CD14-positive monocyte (primary cell): ENCODE measurements around the gene WFDC1. TPM values are rescaled to one million over a fixed set of nuclear protein-coding genes. Genes with fewer than 3 reads are reported as not detected.

Source experiments
- DNase-seq, 3 donors: peaks; one replicate each; pipeline ENCODE4 v3.0.0-alpha.2; 2011 to 2022
- H2AFZ ChIP-seq: 2 replicates; pipeline ENCODE4 v1.6.0; 2012; ENCODE audit warnings: mild to moderate bottlenecking, low read depth, low read length, inconsistent platforms; ENCODE audit not compliant: insufficient read depth, poor library complexity, severe bottlenecking
- H3K27ac ChIP-seq, 2 donors: 1 replicate in 1 of 2; 2 replicates in 1 of 2; pipeline ENCODE4 v1.5.1; 2012 to 2013; ENCODE audit warnings: low read length in 2 of 2, control low read depth in 1 of 2, inconsistent platforms in 1 of 2, low read depth in 1 of 2, mild to moderate bottlenecking in 1 of 2
- H3K27me3 ChIP-seq, 2 donors: one replicate each; pipeline versions ENCODE4 v1.6.0 to v1.6.1; 2011 to 2013; ENCODE audit warnings: low read length in 2 of 2; ENCODE audit not compliant: control insufficient read depth in 2 of 2, insufficient read depth in 2 of 2
- H3K36me3 ChIP-seq, 2 donors: replicated peaks in 1 of 2; 1 replicate in 1 of 2; 2 replicates in 1 of 2; pipeline versions ENCODE4 v1.5.1 to v1.6.1; 2012 to 2013; ENCODE audit warnings: low read length in 2 of 2, control low read depth in 1 of 2, inconsistent platforms in 1 of 2, mild to moderate bottlenecking in 1 of 2; ENCODE audit not compliant: insufficient read depth in 2 of 2, control insufficient read depth in 1 of 2
- H3K4me1 ChIP-seq, 2 donors: 1 replicate in 1 of 2; 2 replicates in 1 of 2; pipeline versions ENCODE4 v1.5.1 to v1.6.1; 2012 to 2013; ENCODE audit warnings: low read length in 2 of 2, control low read depth in 1 of 2, inconsistent platforms in 1 of 2, mild to moderate bottlenecking in 1 of 2, moderate library complexity in 1 of 2; ENCODE audit not compliant: insufficient read depth in 2 of 2, control insufficient read depth in 1 of 2
- H3K4me2 ChIP-seq: replicated peaks from 2 replicates; pipeline ENCODE3; 2012; ENCODE audit warnings: low read length, moderate library complexity, mild to moderate bottlenecking; ENCODE audit not compliant: poor library complexity, severe bottlenecking; ENCODE audit errors: extremely low read depth
- H3K4me3 ChIP-seq, 3 experiments: fragments of 200-600 bp in 1 of 3; sonication (generic) in 1 of 3; replicated peaks in 1 of 3; 1 replicate in 2 of 3; 2 replicates in 1 of 3; pipeline ENCODE4 v1.5.1; 2011 to 2013; ENCODE audit warnings: low read length in 3 of 3, mild to moderate bottlenecking in 3 of 3, control low read depth in 2 of 3, low read depth in 2 of 3, inconsistent platforms in 1 of 3, moderate library complexity in 1 of 3
- H3K79me2 ChIP-seq: 2 replicates; pipeline ENCODE4 v1.6.0; 2012; ENCODE audit warnings: mild to moderate bottlenecking, control low read depth, inconsistent platforms, low read length, moderate library complexity; ENCODE audit not compliant: insufficient read depth
- H3K9ac ChIP-seq: 2 replicates; pipeline ENCODE4 v1.6.0; 2017; ENCODE audit warnings: low read length, mild to moderate bottlenecking; ENCODE audit not compliant: insufficient read depth, poor library complexity, severe bottlenecking
- H3K9me3 ChIP-seq, 2 donors: replicated peaks in 1 of 2; 1 replicate in 1 of 2; 2 replicates in 1 of 2; pipeline versions ENCODE4 v1.5.1 to v1.6.1; 2012 to 2013; ENCODE audit warnings: low read length in 2 of 2, control low read depth in 1 of 2; ENCODE audit not compliant: control insufficient read depth in 1 of 2, insufficient read depth in 1 of 2
- H4K20me1 ChIP-seq: 2 replicates; pipeline ENCODE4 v1.6.0; 2012; ENCODE audit warnings: mild to moderate bottlenecking, low read length, control low read depth, moderate library complexity; ENCODE audit not compliant: insufficient read depth
- H3K27ac Mint-ChIP-seq, 7 donors: one replicate each; pipeline ENCODE4 v1.8.0; 2020; ENCODE audit warnings: mild to moderate bottlenecking in 7 of 7, mixed read lengths in 7 of 7, moderate library complexity in 6 of 7, inconsistent platforms in 2 of 7
- H3K27me3 Mint-ChIP-seq, 3 donors: one replicate each; pipeline ENCODE4 v1.8.0; 2021 to 2022; ENCODE audit warnings: low read depth in 3 of 3, mild to moderate bottlenecking in 3 of 3, mixed read lengths in 3 of 3, moderate library complexity in 3 of 3, inconsistent platforms in 1 of 3
- H3K36me3 Mint-ChIP-seq, 2 donors: one replicate each; pipeline ENCODE4 v1.8.0; 2020; ENCODE audit warnings: mixed read lengths in 2 of 2, inconsistent platforms in 1 of 2, mild to moderate bottlenecking in 1 of 2
- H3K4me1 Mint-ChIP-seq: one replicate; pipeline ENCODE4 v1.8.0; 2020; ENCODE audit warnings: mild to moderate bottlenecking, mixed read lengths
- H3K4me3 Mint-ChIP-seq, 2 donors: one replicate each; pipeline ENCODE4 v1.8.0; 2020; ENCODE audit warnings: mild to moderate bottlenecking in 2 of 2, mixed read lengths in 2 of 2, moderate library complexity in 1 of 2
- H3K9me3 Mint-ChIP-seq, 7 donors: one replicate each; pipeline ENCODE4 v1.8.0; 2020 to 2022; ENCODE audit warnings: mixed read lengths in 7 of 7, mild to moderate bottlenecking in 6 of 7, moderate library complexity in 6 of 7, inconsistent platforms in 2 of 7
- WGBS: methylation state at CpG from one replicate; pipeline ENCODE4 v1.1.5; 2013; ENCODE audit warnings: missing lambda C conversion rate; ENCODE audit not compliant: insufficient coverage; 5-methylcytosine and 5-hydroxymethylcytosine counted together
- intact Hi-C, 2 donors: fragments of 100-400 bp; cut with micrococcal nuclease; formaldehyde crosslinking; loops; one replicate each; pipeline versions ENCODE4 v1.15.0 to v1.15.1; 2023
- polyA plus RNA-seq, 3 donors: library from polyadenylated mRNA; depleted of rRNA in 1 of 3; unstranded in 2 of 3; stranded (reverse) in 1 of 3; fragments of 300-500 nt in 2 of 3; fragments of >200 nt in 1 of 3; fragmentation: Illumina TruSeq in 2 of 3; gene quantifications; 1 replicate in 2 of 3; 2 replicates in 1 of 3; pipeline ENCODE4 v1.2.3, GENCODE V29; 2012 to 2021
- small RNA-seq: library from RNA; depleted of rRNA; stranded (forward); fragments of <200 nt; gene quantifications from one replicate; pipeline ENCODE3, GENCODE V24; 2012; ENCODE audit warnings: low read depth; ENCODE audit not compliant: insufficient read length
- TF ChIP-seq, protein P1 (sequence below): fragments of 200-600 bp; IDR thresholded peaks from one replicate; pipeline ENCODE4 v1.8.0; 2022; ENCODE audit warnings: antibody characterized with exemption, mild to moderate bottlenecking

Gene WFDC1
- polyA plus RNA-seq, 3 donors: not detected

DNA sequence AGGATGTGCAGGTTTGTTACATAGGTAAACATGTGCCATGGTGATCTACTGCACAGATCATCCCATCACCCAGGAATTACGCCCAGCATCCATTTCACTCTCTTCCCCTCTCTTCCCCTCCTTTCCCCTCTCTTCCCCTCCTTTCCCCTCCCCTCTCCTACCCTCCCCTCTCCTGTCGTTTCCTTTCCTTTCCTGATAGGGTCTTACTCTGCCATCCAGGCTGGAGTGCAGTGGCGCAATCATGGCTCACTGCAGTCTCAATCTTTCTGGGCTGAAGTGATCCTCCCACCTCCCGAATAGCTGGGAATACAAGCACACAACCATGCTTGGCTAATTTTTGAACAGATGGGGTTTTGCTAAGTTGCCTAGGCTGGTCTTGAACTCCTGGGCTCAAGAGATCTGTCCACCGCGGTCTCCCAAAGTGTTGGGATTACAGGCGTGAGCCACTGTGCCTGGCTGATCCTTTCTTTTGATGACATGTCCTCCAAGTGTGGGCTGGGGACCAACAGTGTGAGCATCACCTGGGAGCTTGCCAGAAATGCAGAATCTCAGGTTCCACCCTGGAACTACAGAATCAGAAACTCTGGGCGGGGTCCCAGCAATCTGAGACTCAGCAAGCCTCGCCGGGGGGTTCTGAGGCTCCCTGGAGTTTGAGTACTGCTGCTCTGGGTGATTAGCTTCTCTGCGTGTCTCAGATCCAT, 84.5 kb downstream of the WFDC1 start:
- H3K27ac Mint-ChIP-seq: no peak overlapping the region
- Histone ChIP-seq H3K4me1 (no peaks in the 10 kb centered on the region), H4K20me1 (no peaks in the 10 kb centered on the region), H3K4me2 (no peak overlapping the region), H3K27ac (no peak overlapping the region), H3K27me3 (no peaks in the 10 kb centered on the region), H3K4me3 (no peak overlapping the region), H3K79me2 (no peaks in the 10 kb centered on the region), H3K36me3 (no peaks in the 10 kb centered on the region), H3K9me3 (no peaks in the 10 kb centered on the region), H3K9ac (no peak overlapping the region), H2AFZ (no peak overlapping the region)
- H3K4me1 Mint-ChIP-seq: peaks cover 3% of the 10 kb centered on the region
- no peaks in the 10 kb centered on the region for H3K36me3 Mint-ChIP-seq
- 80% methylated on average over 10 of the region's 11 CpGs for WGBS
- TF ChIP-seq, protein P1, sequence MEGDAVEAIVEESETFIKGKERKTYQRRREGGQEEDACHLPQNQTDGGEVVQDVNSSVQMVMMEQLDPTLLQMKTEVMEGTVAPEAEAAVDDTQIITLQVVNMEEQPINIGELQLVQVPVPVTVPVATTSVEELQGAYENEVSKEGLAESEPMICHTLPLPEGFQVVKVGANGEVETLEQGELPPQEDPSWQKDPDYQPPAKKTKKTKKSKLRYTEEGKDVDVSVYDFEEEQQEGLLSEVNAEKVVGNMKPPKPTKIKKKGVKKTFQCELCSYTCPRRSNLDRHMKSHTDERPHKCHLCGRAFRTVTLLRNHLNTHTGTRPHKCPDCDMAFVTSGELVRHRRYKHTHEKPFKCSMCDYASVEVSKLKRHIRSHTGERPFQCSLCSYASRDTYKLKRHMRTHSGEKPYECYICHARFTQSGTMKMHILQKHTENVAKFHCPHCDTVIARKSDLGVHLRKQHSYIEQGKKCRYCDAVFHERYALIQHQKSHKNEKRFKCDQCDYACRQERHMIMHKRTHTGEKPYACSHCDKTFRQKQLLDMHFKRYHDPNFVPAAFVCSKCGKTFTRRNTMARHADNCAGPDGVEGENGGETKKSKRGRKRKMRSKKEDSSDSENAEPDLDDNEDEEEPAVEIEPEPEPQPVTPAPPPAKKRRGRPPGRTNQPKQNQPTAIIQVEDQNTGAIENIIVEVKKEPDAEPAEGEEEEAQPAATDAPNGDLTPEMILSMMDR: no peak
- no peak for DNase-seq
- peaks cover 11 to 26% (median 22%) of the 10 kb centered on the region in 3 donors for H3K27me3 Mint-ChIP-seq
- no peak overlapping the region for H3K4me3 Mint-ChIP-seq
- peaks cover 0 to 7% (median 2%) of the 10 kb centered on the region in 7 donors for H3K9me3 Mint-ChIP-seq
- intact Hi-C loops: no loop called here

Small RNAs within 50 kb of the gene (small RNA-seq; reads per million reads assigned to genes)
- gene RNA5SP433: not detected

Other genes with a start within 250 kb of the WFDC1 start
- gene MBTPS1, start 177.9 kb upstream of the WFDC1 start, polyA plus RNA-seq: 10 to 100 TPM; 26.4 to 73.8 (median 28.0) TPM
- 10 to 100 TPM in 1 of 3 donors, 1 to 10 TPM in 2; 7.3 to 13.3 (median 8.0) TPM for gene HSDL1, start 149.7 kb upstream of the WFDC1 start, polyA plus RNA-seq
- 10 to 100 TPM in 1 of 3 donors, under 1 TPM in 1, not detected in 1; 0.23 to 14.6 TPM for gene DNAAF1, start 149.6 kb upstream of the WFDC1 start, polyA plus RNA-seq
- 100 to 1,000 TPM in 1 of 3 donors, 1 to 10 TPM in 2; 4.0 to 126 (median 4.5) TPM for gene TAF1C, start 107.8 kb upstream of the WFDC1 start, polyA plus RNA-seq
- not detected for gene ADAD2, start 103.7 kb upstream of the WFDC1 start, polyA plus RNA-seq
- gene KCNG4, start 54.9 kb upstream of the WFDC1 start, polyA plus RNA-seq: not detected
- under 1 TPM in 1 of 3 donors, not detected in 2; 0.05 TPM for gene ATP2C2, start 73.7 kb downstream of the WFDC1 start, polyA plus RNA-seq
- gene MEAK7, start 209.8 kb downstream of the WFDC1 start, polyA plus RNA-seq: 1 to 10 TPM; 2.5 to 5.0 (median 4.7) TPM